HL-60/S4 treated with phorbol 12-myristate 13-acetate at 8.2 ng/mL for 4 days and 3 days (cell line): ENCODE data around the gene ADI1.
"Not testable (repeated sequence)": the region's sequence is repeated elsewhere in the genome, so short reads cannot be mapped to it uniquely, and the experiment has no call there.

Experiments
- in situ Hi-C: fragments of 300-500 bp; cut with MboI; formaldehyde crosslinking; loops from 2 replicates; pipeline ENCODE4 v1.15.0; 2022; ENCODE audit warnings: low sequenced_read_pairs

Gene ADI1

GRCh38 chr2:3450385-3451010 lies 68.8 kb downstream of the ADI1 start:
- in situ Hi-C loops, result no loop called here

- in situ Hi-C loops, result no loop called here
These were observed 69.4 kb downstream of the ADI1 start for GRCh38 chr2:3449936-3450335.

- in situ Hi-C loops, result no loop called here
These were observed 70.2 kb downstream of the ADI1 start for GRCh38 chr2:3449086-3449485.

GRCh38 chr2:3448441-3448911 lies 70.9 kb downstream of the ADI1 start:
- in situ Hi-C loops, result not testable (repeated sequence)

- in situ Hi-C loops, result no loop called here
These were observed 71.5 kb downstream of the ADI1 start for GRCh38 chr2:3447789-3448317.
